Mucosa of stomach (tissue), 1 donor: ENCODE data around the gene ZNF800.

Experiments
- H3K27me3 ChIP-seq: one replicate; pipeline ENCODE4 v1.7.0; 2013; ENCODE audit warnings: mild to moderate bottlenecking, low read length; ENCODE audit not compliant: control insufficient read depth, insufficient read depth
- H3K36me3 ChIP-seq: one replicate; pipeline ENCODE4 v1.7.0; 2013; ENCODE audit warnings: low read length; ENCODE audit not compliant: control insufficient read depth, insufficient read depth
- H3K4me1 ChIP-seq: one replicate; pipeline ENCODE4 v1.7.0; 2013; ENCODE audit warnings: mild to moderate bottlenecking, low read length; ENCODE audit not compliant: control insufficient read depth, insufficient read depth
- H3K4me3 ChIP-seq: one replicate; pipeline ENCODE4 v1.7.0; 2013; ENCODE audit warnings: low read length
- H3K9ac ChIP-seq: one replicate; pipeline ENCODE4 v1.7.0; 2013; ENCODE audit warnings: mild to moderate bottlenecking, low read length, moderate library complexity
- H3K9me3 ChIP-seq: one replicate; pipeline ENCODE4 v1.7.0; 2013; ENCODE audit warnings: mild to moderate bottlenecking, low read length, moderate library complexity; ENCODE audit not compliant: control insufficient read depth
- donor health status: Pancreatic carcinoma.

Gene ZNF800

DNA sequence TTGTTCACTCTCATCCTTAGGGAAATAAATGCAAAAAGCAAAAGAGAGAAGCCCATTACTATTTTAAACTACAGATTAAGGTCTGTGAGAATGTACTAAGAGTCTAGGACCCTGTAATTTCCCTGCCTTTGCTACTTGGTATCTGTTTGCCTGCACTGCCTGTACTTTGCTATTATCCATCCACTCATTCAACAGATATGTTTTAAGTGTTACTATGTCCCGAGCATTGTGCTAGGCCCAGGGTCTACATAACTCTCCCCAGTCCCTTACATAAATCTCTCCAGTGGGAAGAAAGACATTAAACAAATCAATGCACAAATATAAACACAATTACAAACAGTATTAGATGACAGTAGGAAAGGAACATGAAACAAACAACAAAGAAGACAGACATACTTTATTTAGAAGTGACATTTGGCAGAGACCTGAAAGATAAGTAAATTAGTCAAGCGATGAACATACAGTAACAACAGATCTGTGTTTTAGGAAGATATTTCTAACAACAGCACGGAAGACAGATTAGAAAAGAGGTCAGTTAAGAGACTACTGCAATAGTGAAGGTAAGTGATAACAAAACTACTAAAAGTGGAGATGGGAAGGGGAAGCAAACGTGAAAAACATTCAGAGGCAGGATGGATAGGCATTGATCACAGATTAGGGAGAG is 30.0 kb downstream of the ZNF800 start:
- Histone ChIP-seq H3K36me3 (no peaks in the 10 kb centered on the region), H3K4me3 (no peak overlapping the region), H3K9me3 (no peaks in the 10 kb centered on the region), H3K4me1 (no peaks in the 10 kb centered on the region), H3K9ac (no peak overlapping the region), H3K27me3 (no peaks in the 10 kb centered on the region)

- Histone ChIP-seq H3K9me3 (no peaks in the 10 kb centered on the region), H3K9ac (no peak overlapping the region), H3K36me3 (no peaks in the 10 kb centered on the region), H3K4me1 (no peaks in the 10 kb centered on the region), H3K4me3 (no peak overlapping the region), H3K27me3 (no peaks in the 10 kb centered on the region)
Measured at GRCh38 chr7:127361736-127362135, 30.8 kb downstream of the ZNF800 start.

DNA sequence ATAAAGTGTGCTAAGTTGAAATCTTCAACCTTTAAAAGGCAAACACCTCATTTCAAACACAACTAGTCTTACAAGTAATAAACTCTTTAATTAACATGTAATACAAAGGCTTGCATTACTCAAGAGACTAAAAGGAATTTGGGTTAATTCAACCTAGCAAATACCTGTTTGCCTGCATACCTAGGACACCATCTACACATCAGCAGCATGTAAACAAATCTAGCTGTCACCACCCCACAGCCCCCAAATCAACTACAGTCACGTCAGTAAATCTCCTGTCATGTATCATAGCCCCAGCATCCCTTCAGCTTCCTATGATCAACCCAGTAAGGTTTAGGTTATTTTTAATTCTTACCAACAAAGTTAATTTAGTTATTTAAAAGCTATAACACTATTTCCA is 33.5 kb downstream of the ZNF800 start:
- Histone ChIP-seq H3K27me3 (no peaks in the 10 kb centered on the region), H3K9me3 (no peaks in the 10 kb centered on the region), H3K36me3 (no peaks in the 10 kb centered on the region), H3K4me1 (no peaks in the 10 kb centered on the region), H3K9ac (no peak overlapping the region), H3K4me3 (no peak overlapping the region)

GRCh38 chr7:127353897-127354296 is 38.6 kb downstream of the ZNF800 start:
- Histone ChIP-seq H3K36me3 (no peaks in the 10 kb centered on the region), H3K9ac (no peak overlapping the region), H3K9me3 (no peaks in the 10 kb centered on the region), H3K4me3 (no peak overlapping the region), H3K27me3 (no peaks in the 10 kb centered on the region), H3K4me1 (no peaks in the 10 kb centered on the region)

- Histone ChIP-seq H3K4me1 (no peaks in the 10 kb centered on the region), H3K9ac (no peak overlapping the region), H3K4me3 (no peak overlapping the region), H3K27me3 (no peaks in the 10 kb centered on the region), H3K36me3 (no peaks in the 10 kb centered on the region), H3K9me3 (no peaks in the 10 kb centered on the region)
Measured at GRCh38 chr7:127350586-127350985, 41.9 kb downstream of the ZNF800 start.

GRCh38 chr7:127349881-127350280 is 42.6 kb downstream of the ZNF800 start:
- H3K9me3 ChIP-seq = no peaks in the 10 kb centered on the region
- no peaks in the 10 kb centered on the region for H3K36me3 ChIP-seq
- H3K4me3 ChIP-seq = no peak overlapping the region
- H3K9ac ChIP-seq = no peak overlapping the region
- no peaks in the 10 kb centered on the region for H3K4me1 ChIP-seq
- H3K27me3 ChIP-seq = no peaks in the 10 kb centered on the region

- no peak overlapping the region for H3K4me3 ChIP-seq
Measured at GRCh38 chr7:127348247-127348631, 44.3 kb downstream of the ZNF800 start.

GRCh38 chr7:127347567-127348246 is 44.8 kb downstream of the ZNF800 start:
- Histone ChIP-seq H3K4me1 (no peaks in the 10 kb centered on the region), H3K9ac (peak overlapping the region; percentile 30), H3K27me3 (no peaks in the 10 kb centered on the region), H3K4me3 (no peak overlapping the region), H3K9me3 (no peaks in the 10 kb centered on the region), H3K36me3 (no peaks in the 10 kb centered on the region)

More at GRCh38 chr7:127348247-127348631, 44.3 kb downstream of the ZNF800 start:
- Histone ChIP-seq H3K27me3 (no peaks in the 10 kb centered on the region), H3K9me3 (no peaks in the 10 kb centered on the region), H3K9ac (peak overlapping the region; percentile 30), H3K4me1 (no peaks in the 10 kb centered on the region), H3K36me3 (no peaks in the 10 kb centered on the region)

GRCh38 chr7:127346575-127347256 is 45.8 kb downstream of the ZNF800 start:
- Histone ChIP-seq H3K9me3 (no peaks in the 10 kb centered on the region), H3K4me3 (no peak overlapping the region), H3K27me3 (no peaks in the 10 kb centered on the region), H3K9ac (no peak overlapping the region), H3K36me3 (no peaks in the 10 kb centered on the region), H3K4me1 (no peaks in the 10 kb centered on the region)

- Histone ChIP-seq H3K27me3 (no peaks in the 10 kb centered on the region), H3K36me3 (no peaks in the 10 kb centered on the region), H3K4me3 (no peak overlapping the region), H3K9me3 (no peaks in the 10 kb centered on the region), H3K4me1 (no peaks in the 10 kb centered on the region), H3K9ac (no peak overlapping the region)
Measured at GRCh38 chr7:127342596-127342995, 49.9 kb downstream of the ZNF800 start.

GRCh38 chr7:127338122-127338521 is 54.4 kb downstream of the ZNF800 start:
- no peaks in the 10 kb centered on the region for H3K4me1 ChIP-seq
- H3K4me3 ChIP-seq = no peak overlapping the region
- H3K36me3 ChIP-seq = no peaks in the 10 kb centered on the region
- no peaks in the 10 kb centered on the region for H3K27me3 ChIP-seq
- no peaks in the 10 kb centered on the region for H3K9me3 ChIP-seq
- H3K9ac ChIP-seq = no peak overlapping the region

DNA sequence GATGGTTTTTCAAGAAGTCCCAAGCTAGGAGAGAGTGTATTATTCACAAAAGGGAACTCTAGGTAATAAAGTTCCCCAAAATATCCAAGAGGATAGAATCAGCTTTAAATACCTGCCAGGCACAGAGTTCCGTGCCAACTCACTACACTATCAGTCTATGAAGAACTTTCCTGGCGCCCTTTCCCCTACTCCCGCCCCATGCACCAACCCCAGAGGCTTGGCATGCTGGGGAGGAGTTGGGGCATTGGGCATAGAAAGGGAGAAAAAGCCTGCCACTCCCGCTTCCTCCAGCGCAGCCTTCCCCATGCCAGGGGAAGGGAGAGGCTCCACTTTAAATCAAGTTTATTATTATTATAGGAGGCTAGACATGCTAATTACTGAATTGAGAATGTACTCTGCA is 54.9 kb downstream of the ZNF800 start:
- H3K4me3 ChIP-seq = no peak overlapping the region
- H3K36me3 ChIP-seq = no peaks in the 10 kb centered on the region
- H3K9me3 ChIP-seq = no peaks in the 10 kb centered on the region
- H3K27me3 ChIP-seq = no peaks in the 10 kb centered on the region
- no peak overlapping the region for H3K9ac ChIP-seq
- H3K4me1 ChIP-seq = no peaks in the 10 kb centered on the region
